Activated CD8-positive, alpha-beta T cell treated with anti-CD3 and anti-CD28 coated beads for 36 hours (primary cell): Measurements from ENCODE around the gene FIS1. TPM values are rescaled to one million over a fixed set of nuclear protein-coding genes. Genes with fewer than 3 reads are reported as not detected.

Experiments used
- ATAC-seq: fragments of 200-7000 bp; cut with Tn5 transposase; one replicate; pipeline ENCODE4 v1.10.0; 2021; ENCODE audit warnings: mild to moderate bottlenecking, moderate library complexity
- CTCF ChIA-PET: fragments of 350-600 bp; sonication (Branson Sonifier 250); formaldehyde crosslinking; loops from one replicate; lab custom pipeline; 2021; ENCODE audit warnings: antibody characterized with exemption; lab: Charles Lee
- POLR2A ChIA-PET: fragments of 350-600 bp; sonication (Branson Sonifier 250); formaldehyde crosslinking; loops from one replicate; lab custom pipeline; 2021; ENCODE audit warnings: antibody characterized with exemption; lab: Charles Lee
- DNase-seq: peaks from one replicate; pipeline ENCODE4 v3.0.0-alpha.2; 2020
- H3K27ac Mint-ChIP-seq: one replicate; pipeline ENCODE4 v1.8.0; 2021; ENCODE audit warnings: mild to moderate bottlenecking, mixed read lengths
- H3K27me3 Mint-ChIP-seq: one replicate; pipeline ENCODE4 v1.8.0; 2021; ENCODE audit warnings: mixed read lengths
- H3K36me3 Mint-ChIP-seq: one replicate; pipeline ENCODE4 v1.8.0; 2021; ENCODE audit warnings: low read depth, mixed read lengths
- H3K4me1 Mint-ChIP-seq: one replicate; pipeline ENCODE4 v1.8.0; 2021; ENCODE audit warnings: low read depth, mixed read lengths
- H3K4me3 Mint-ChIP-seq: one replicate; pipeline ENCODE4 v1.8.0; 2021; ENCODE audit warnings: mild to moderate bottlenecking, moderate library complexity, mixed read lengths
- H3K9me3 Mint-ChIP-seq: one replicate; pipeline ENCODE4 v1.8.0; 2021; ENCODE audit warnings: mixed read lengths
- CTCF ChIP-seq: fragments of 200-600 bp; IDR thresholded peaks from one replicate; pipeline ENCODE4 v1.8.0; 2022; ENCODE audit warnings: antibody characterized with exemption, mild to moderate bottlenecking
- intact Hi-C: fragments of 100-400 bp; cut with micrococcal nuclease; formaldehyde crosslinking; loops from one replicate; pipeline ENCODE4 v1.10.0; 2022
- total RNA-seq, 2 experiments: library from RNA; stranded (reverse); gene quantifications; one replicate each; pipeline ENCODE4 v1.2.3, GENCODE V29; 2021

FIS1 gene
- total RNA-seq, 2 experiments from 2014 or later, result 86.5 to 96.8 TPM

GRCh38 chr7:101251871-101252659, 7.2 kb upstream of the FIS1 start:
- H3K27ac Mint-ChIP-seq, result peak overlapping the region; percentile 97
- no peak for TF ChIP-seq CTCF
- CTCF ChIA-PET, result interaction anchor here (0.7 to 5.1 kb wide), 6 partner anchors 8 to 108 kb away, joined by 3 to 27 read pairs (median 8); partner anchors contain the start of genes FIS1 and ZNHIT1
- ATAC-seq (peak; percentile 100), DNase-seq (peak; percentile 100)
- peak overlapping the region; percentile 91 for H3K4me3 Mint-ChIP-seq
- peaks cover 18% of the 10 kb centered on the region for H3K36me3 Mint-ChIP-seq
- intact Hi-C loops, result no loop called here
- no peaks in the 10 kb centered on the region for H3K9me3 Mint-ChIP-seq
- no peaks in the 10 kb centered on the region for H3K27me3 Mint-ChIP-seq
- peaks cover 24% of the 10 kb centered on the region for H3K4me1 Mint-ChIP-seq
- POLR2A ChIA-PET, result interaction anchor here (0.7 to 2.3 kb wide), 7 partner anchors 8 to 1036 kb away, joined by 3 to 9 read pairs (median 4); partner anchors contain the start of genes CLDN15, FIS1, IFT22 and PLOD3

DNA sequence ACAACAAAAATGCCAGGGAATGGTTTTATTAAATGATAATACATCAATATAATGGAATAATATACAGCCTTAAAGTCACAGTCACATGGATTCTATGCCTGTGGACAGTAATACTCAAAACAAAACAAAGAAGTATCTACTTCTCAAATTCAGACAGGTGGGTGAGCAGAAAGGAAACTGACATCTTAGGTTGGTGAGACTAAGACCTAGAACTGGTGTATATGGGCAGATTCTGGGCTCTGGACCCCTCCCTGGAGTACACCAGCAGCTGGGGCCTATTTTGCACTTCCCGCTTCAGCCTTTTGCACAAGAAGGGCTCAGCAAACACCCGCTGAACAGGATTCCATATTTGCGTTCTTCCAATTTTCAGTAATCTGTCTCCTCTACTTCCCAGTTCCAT, 5.4 kb upstream of the FIS1 start:
- CTCF ChIA-PET, result interaction anchor here (5.1 kb wide), 1 partner anchor 33 kb away, joined by 27 read pairs; no protein-coding TSS in a partner anchor
- peaks cover 30% of the 10 kb centered on the region for H3K4me1 Mint-ChIP-seq
- ATAC-seq (no peak), DNase-seq (no peak)
- no peak for TF ChIP-seq CTCF
- H3K27ac Mint-ChIP-seq, result peak overlapping the region; percentile 49
- no peaks in the 10 kb centered on the region for H3K27me3 Mint-ChIP-seq
- POLR2A ChIA-PET, result interaction anchor here (2.0 kb wide), 1 partner anchor 12 kb away, joined by 4 read pairs; the partner anchor contains the start of gene CLDN15
- H3K9me3 Mint-ChIP-seq, result no peaks in the 10 kb centered on the region
- intact Hi-C loops, result no loop called here
- peak overlapping the region; percentile 91 for H3K4me3 Mint-ChIP-seq
- H3K36me3 Mint-ChIP-seq, result peaks cover 23% of the 10 kb centered on the region

- Mint-ChIP-seq H3K27ac (no peak overlapping the region), H3K4me1 (peaks cover 42% of the 10 kb centered on the region), H3K36me3 (peaks cover 35% of the 10 kb centered on the region), H3K27me3 (no peaks in the 10 kb centered on the region), H3K9me3 (no peaks in the 10 kb centered on the region), H3K4me3 (no peak overlapping the region)
- intact Hi-C loops, result no loop called here
- TF ChIP-seq CTCF, result no peak
- ChIA-PET CTCF (interaction anchor here (0.9 to 5.1 kb wide), 5 partner anchors 9 to 56 kb away, joined by 3 to 27 read pairs (median 4); partner anchors contain the start of gene ZNHIT1), POLR2A (interaction anchor here (1.0 kb wide), 1 partner anchor 26 kb away, joined by 3 read pairs; no protein-coding TSS in a partner anchor)
- DNase-seq (no peak), ATAC-seq (no peak)
These were observed 3.4 kb upstream of the FIS1 start for GRCh38 chr7:101248276-101248675.

- H3K36me3 Mint-ChIP-seq, result peaks cover 27% of the 10 kb centered on the region
- no peak for TF ChIP-seq CTCF
- ATAC-seq (no peak), DNase-seq (no peak)
- H3K4me3 Mint-ChIP-seq, result peak overlapping the region; percentile 85
- H3K27ac Mint-ChIP-seq, result peak overlapping the region; percentile 97
- intact Hi-C loops, result no loop called here
- no peaks in the 10 kb centered on the region for H3K9me3 Mint-ChIP-seq
- no peaks in the 10 kb centered on the region for H3K27me3 Mint-ChIP-seq
- peaks cover 32% of the 10 kb centered on the region for H3K4me1 Mint-ChIP-seq
- POLR2A ChIA-PET, result interaction anchor here (0.6 to 2.7 kb wide), 8 partner anchors 7 to 358 kb away, joined by 3 to 22 read pairs (median 4); partner anchors contain the start of genes PLOD3, VGF and ZNHIT1
- CTCF ChIA-PET, result interaction anchor here (1.2 to 4.2 kb wide), 10 partner anchors 7 to 166 kb away, joined by 3 to 49 read pairs (median 10); partner anchors contain the start of genes PLOD3 and ZNHIT1
These were observed 327 bp upstream of the FIS1 start for GRCh38 chr7:101245147-101245668.
